C4-2B (cell line): ENCODE results near the gene TRIM5.

Experiments used
- CTCF ChIP-seq: fragments of 450-650 bp; conservative IDR thresholded peaks from 2 replicates; pipeline ENCODE4 v1.5.1; 2017; ENCODE audit warnings: mild to moderate bottlenecking
- ZFX ChIP-seq: fragments of 450-650 bp; IDR thresholded peaks from 2 replicates; pipeline ENCODE4 v1.6.1; 2017

- TF ChIP-seq CTCF (no peak), ZFX (no peak)
These were observed 37.7 kb upstream of the TRIM5 start for GRCh38 chr11:5722622-5723021.
